Renal cortical epithelial cell (primary cell): ENCODE results near the gene IFNK. TPM values are rescaled to one million over a fixed set of nuclear protein-coding genes. Genes with fewer than 3 reads are reported as not detected.
A peak's percentile ranks its signal among the peaks of the same experiment; 100 is the strongest.

Source experiments
- DNase-seq: peaks from one replicate; pipeline ENCODE4 v3.0.0-alpha.2; 2011; ENCODE audit warnings: low read depth
- total RNA-seq: library from RNA; depleted of rRNA; stranded (reverse); fragments of >200 nt; gene quantifications from 2 replicates; pipeline ENCODE4 v1.2.3, GENCODE V29; 2014

The IFNK gene
- total RNA-seq, 1 donor from 2014 or later: not detected

GRCh38 chr9:27572918-27573633 is 49.0 kb downstream of the IFNK start, which contains the start of gene C9orf72:
C9orf72 (minus strand) TSS chr9:27573481; CDS start chr9:27567120, 6,361 bp downstream.
- DNase-seq: no peak

- peak; percentile 100 for DNase-seq
These were observed 49.8 kb downstream of the IFNK start for GRCh38 chr9:27573634-27574590.

Other genes starting within 250 kb of the IFNK start
- gene EQTN, start 227.1 kb upstream of the IFNK start, total RNA-seq: not detected in 2 replicates
- gene MOB3B, start 5.5 kb downstream of the IFNK start, total RNA-seq: 0.87 and 1.4 TPM in 2 replicates
- gene C9orf72, start 49.2 kb downstream of the IFNK start, total RNA-seq: 7.4 and 7.5 TPM in 2 replicates